ENCODE data around the gene BBS12.
"Not testable (repeated sequence)": the region's sequence is repeated elsewhere in the genome, so short reads cannot be mapped to it uniquely, and the experiment has no call there.

Gene BBS12

GRCh38 chr4:122765692-122766352, 33.3 kb downstream of the BBS12 start:
- DNase-seq (ENCODE audit: low read depth in 2 of 2), result no peak

- DNase-seq (ENCODE audit: low read depth in 2 of 2), result no peak
Measured at GRCh38 chr4:122766353-122766705, 33.8 kb downstream of the BBS12 start.

- DNase-seq (ENCODE audit: low read depth in 2 of 2), result no peak
Measured at GRCh38 chr4:122766950-122767349, 34.4 kb downstream of the BBS12 start.

GRCh38 chr4:122771724-122772123, 39.2 kb downstream of the BBS12 start:
- no peak for DNase-seq (ENCODE audit: low read depth in 2 of 2)

- no peak for DNase-seq (ENCODE audit: low read depth in 2 of 2)
Measured at GRCh38 chr4:122772311-122772710, 39.8 kb downstream of the BBS12 start.

- DNase-seq (ENCODE audit: low read depth in 2 of 2), result no peak
Measured at GRCh38 chr4:122772986-122773385, 40.5 kb downstream of the BBS12 start.

GRCh38 chr4:122775039-122775438, 42.5 kb downstream of the BBS12 start:
- DNase-seq (ENCODE audit: low read depth in 2 of 2), result no peak

GRCh38 chr4:122775987-122776836, 43.7 kb downstream of the BBS12 start:
- no peak for DNase-seq (ENCODE audit: low read depth in 2 of 2)

GRCh38 chr4:122776916-122777315, 44.4 kb downstream of the BBS12 start:
- no peak for DNase-seq (ENCODE audit: low read depth in 2 of 2)

GRCh38 chr4:122777846-122778673, 45.6 kb downstream of the BBS12 start:
- DNase-seq (ENCODE audit: low read depth in 2 of 2), result no peak

GRCh38 chr4:122781486-122781885, 49.0 kb downstream of the BBS12 start:
- no peak for DNase-seq (ENCODE audit: low read depth in 2 of 2)

- DNase-seq (ENCODE audit: low read depth in 2 of 2), result no peak
Measured at GRCh38 chr4:122783301-122784215, 51.1 kb downstream of the BBS12 start.

- DNase-seq (ENCODE audit: low read depth in 2 of 2), result no peak
Measured at GRCh38 chr4:122784261-122784660, 51.8 kb downstream of the BBS12 start.

- no peak for DNase-seq (ENCODE audit: low read depth in 2 of 2)
Measured at GRCh38 chr4:122785099-122785498, 52.6 kb downstream of the BBS12 start.

GRCh38 chr4:122786296-122786695, 53.8 kb downstream of the BBS12 start:
- not testable (repeated sequence) for DNase-seq (ENCODE audit: low read depth in 2 of 2)

- not testable (repeated sequence) for DNase-seq (ENCODE audit: low read depth in 2 of 2)
Measured at GRCh38 chr4:122786920-122787319, 54.4 kb downstream of the BBS12 start.

- no peak for DNase-seq (ENCODE audit: low read depth in 2 of 2)
Measured at GRCh38 chr4:122787940-122788339, 55.4 kb downstream of the BBS12 start.

GRCh38 chr4:122788935-122789334, 56.4 kb downstream of the BBS12 start:
- no peak for DNase-seq (ENCODE audit: low read depth in 2 of 2)

GRCh38 chr4:122793811-122794210, 61.3 kb downstream of the BBS12 start:
- DNase-seq (ENCODE audit: low read depth in 2 of 2), result no peak

All from stimulated activated CD8-positive, alpha-beta memory T cell treated with anti-CD3 and anti-CD28 coated beads, Interleukin-2, amount 100 ng/mL, for 48 hours (primary cell).